Stimulated activated CD8-positive, alpha-beta memory T cell treated with anti-CD3 and anti-CD28 coated beads, Interleukin-15, amount 100 ng/mL, for 4 hours (primary cell): ENCODE results near the gene SLC39A9.
"Not testable (repeated sequence)": the region's sequence is repeated elsewhere in the genome, so short reads cannot be mapped to it uniquely, and the experiment has no call there.

Experiments
- DNase-seq, 2 donors: peaks; one replicate each; pipeline ENCODE4 v3.0.0-alpha.2; 2020; ENCODE audit warnings: low read depth in 2 of 2

SLC39A9 gene

DNA sequence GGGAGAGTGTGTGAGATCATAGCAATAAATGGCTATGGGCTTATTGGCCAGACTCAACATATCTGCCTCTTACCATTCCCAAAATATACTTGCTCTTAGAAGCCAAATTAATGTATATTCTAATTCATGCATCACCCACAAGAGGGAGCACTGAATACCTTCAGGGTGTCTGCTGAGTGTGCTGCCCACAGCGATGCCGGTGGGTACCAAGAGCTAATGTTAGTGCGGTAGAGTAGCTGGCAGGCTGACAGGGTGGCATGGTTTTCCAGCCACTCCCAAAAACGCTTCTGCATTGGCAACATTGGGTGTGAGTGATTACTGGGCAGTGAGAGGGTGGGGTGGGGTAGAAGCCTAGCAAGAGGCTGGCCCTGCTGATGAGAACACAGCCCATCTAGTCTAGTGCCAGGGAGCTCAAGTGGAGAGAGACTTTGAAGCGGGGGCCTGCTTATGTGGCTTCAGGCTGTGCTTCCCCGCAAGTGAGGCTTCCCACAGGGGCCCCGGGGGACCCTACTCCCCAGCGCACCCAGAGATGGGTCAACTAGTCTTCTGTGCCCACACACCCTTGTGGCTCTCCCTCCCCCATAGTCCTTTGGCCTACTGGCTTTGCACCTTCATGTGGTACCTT is 76.8 kb downstream of the SLC39A9 start:
- no peak for DNase-seq

DNA sequence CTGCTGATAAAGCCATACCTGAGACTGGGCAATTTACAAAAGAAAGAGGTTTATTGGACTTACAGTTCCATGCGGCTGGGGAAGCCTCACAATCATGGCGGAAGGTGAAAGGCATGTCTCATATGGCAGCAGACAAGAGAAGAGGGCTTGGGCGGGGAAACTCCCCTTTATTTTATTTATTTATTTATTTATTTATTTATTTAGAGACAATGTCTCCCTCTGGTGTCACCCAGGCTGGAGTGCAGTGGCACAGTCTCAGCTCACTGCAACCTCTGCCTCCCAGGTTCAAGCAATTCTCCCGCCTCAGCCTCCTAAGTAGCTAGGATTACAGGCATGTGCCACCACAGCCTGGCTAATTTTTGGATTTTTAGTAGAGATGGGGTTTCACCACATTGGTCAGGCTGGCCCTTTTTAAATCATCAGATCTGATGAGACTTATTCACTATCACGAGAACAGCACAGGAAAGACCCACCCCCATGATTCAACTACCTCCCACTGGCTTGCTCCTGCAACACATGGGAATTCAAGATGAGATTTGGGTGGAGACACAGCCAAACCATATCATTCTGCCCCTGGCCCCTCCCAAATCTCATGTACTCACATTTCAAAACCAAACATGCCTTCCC is 78.4 kb downstream of the SLC39A9 start:
- DNase-seq = not testable (repeated sequence)

DNA sequence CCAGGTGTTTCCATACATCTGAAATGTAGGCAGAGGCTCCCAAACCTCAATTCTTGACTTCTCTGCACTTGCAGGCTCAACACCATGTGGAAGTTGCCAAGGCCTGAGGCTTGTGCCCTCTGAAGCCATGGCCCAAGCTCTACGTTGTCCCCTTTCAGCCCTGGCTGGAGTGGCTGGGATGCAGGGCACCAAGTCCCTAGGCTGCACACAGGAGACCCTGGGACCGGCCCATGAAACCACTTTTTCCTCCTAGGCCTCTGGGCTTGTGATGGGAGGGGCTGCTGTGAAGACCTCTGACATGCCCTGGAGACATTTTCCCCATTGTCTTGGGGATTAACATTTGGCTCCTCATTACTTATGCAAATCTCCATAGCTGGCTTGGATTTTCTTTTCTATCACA is 79.6 kb downstream of the SLC39A9 start:
- DNase-seq = not testable (repeated sequence)

DNA sequence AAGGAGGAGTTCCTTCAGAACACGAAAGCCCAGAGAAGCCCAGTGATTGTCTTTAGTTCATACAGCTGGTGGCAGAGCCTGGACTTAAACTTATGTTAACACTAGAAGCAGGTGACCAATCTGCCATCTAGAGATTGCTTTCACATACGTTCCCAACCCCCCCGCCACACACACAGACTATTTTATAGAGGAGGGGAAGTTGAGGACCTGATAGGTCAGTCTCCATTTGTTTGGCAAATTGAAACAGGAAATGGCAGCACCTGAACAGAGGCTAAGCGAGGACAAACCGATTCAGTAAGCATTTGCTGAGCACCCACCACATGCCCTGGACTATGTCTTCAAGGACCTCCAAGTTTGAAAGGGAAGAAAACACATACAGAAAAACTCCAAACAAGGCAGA is 81.2 kb downstream of the SLC39A9 start:
- no peak for DNase-seq

DNA sequence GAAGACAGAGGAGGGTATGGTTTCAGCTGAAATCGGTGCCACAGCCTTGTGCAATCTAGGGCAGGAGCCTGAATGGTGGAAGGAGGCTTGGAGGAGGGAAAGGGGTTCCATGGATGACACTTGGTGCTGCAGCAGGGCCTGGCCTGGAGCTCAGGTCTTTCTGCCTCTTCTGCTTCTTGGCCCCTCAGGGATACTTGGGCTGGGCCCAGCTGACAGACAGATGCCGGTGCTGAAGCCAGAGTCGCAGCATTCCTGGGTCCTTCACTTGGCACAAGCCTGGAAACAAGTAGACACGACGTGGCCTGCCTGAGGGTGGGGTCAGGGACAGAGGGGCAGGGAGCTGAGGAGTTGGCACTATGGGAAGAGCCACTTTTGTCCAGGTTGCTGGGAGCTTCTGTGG is 81.6 kb downstream of the SLC39A9 start:
- no peak for DNase-seq

DNA sequence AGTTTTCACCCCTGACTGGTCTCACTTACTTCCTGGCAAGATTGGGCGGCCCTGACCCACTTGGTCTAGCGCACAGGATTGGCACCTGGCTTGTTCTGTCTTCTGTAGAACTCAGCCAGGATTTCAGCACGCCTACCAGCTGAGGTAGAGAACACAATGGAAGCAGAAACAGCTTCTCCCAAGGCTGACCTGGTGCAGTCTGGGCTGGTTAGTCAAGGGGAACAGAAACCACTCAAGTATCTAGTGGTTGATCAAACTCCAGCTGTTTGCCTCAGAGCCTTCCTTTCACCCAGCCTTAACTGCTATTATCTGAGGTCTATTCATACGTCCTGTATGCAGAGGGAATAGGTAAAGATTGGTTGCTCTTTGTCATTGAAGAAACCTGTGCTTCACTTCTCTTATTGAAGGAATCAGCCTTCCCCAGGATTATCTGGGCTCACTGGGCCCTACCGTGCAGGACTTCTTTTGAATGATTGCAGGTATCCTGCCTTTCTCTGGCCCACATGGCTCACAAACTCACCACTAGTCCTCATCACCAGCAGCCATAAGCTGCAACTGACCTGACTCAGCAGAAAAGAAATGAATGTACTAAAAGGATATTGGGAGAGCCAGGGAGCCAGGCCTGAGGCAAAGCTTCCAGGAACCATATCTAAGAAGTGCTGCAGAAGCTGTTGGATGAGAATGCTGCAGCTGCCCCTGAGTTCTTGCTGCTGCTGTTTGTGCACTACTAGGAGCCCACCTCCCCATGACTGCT is 83.5 kb downstream of the SLC39A9 start:
- DNase-seq = no peak

DNA sequence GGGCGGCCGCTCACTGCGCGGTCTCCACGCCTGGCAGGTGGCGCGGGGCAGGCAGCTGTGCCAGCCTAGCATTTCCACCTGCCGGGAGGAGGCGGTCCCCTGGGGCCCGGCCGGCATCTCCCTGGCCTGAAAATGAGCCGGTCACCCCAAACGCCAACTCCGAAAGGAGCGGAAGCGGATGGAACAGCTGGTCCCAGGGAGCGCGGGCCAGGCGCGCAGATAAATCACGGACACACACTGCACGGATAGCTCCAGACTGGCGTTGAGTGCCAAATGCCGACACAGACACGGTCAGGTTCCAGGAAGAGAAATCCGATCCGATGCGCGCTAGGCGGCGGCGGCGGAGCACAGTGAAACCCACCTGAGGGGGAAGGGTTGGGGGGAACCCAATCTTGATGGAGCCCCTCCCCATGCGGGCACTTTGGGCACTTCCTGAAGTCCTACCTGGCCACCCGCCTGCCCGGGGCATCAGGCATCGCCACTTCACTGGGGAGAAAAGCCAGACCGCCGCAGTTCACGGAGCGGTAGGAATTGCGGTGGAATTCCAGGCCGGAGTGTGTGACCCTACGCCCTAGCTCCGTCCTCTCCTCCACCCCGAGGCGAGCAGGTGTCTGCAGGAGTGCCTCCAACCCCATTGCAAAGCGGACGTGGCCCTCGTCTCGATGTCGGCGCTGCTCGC is 85.4 kb downstream of the SLC39A9 start:
- DNase-seq = no peak

DNA sequence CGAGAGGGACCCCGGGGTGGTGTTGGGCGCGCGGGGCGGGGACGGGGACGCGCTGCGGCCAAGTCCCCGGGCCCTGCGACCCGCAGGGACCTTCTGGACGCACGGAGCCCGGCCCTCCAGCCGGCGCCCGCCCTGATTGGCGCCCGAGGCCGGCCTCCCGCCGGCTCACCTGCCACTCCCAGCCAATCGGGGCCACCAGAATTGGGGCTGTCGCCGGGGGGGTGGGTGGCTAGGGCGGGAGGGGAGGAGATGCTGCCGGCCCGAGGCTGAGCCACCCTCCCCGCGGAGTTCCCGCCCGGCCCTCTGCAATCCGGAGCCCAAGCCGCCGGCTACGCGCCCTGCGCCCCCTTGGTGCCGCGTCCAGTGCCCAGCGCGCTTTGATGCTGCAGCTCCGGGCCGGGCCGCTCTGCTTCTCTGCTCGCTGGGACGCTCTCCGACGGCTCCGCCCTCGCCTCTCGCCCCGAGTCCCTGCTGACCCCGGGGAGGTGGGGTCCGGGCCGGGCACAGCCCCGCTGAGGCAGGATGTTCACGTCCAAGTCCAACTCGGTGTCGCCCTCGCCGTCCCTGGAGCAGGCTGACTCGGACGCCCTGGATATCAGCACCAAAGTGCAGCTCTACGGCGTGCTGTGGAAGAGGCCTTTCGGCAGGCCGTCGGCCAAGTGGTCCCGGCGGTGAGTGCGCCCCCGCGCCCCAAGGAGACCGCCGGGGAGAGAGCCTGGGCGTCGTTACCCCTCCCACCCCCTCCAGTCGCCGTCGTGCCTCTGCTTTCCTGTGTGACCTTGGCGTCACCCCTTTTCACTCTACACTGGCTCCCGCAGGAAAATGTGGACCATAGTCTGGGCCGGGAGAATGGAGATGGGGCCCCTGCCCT is 86.2 kb downstream of the SLC39A9 start, which contains the start of gene PLEKHD1:
Gene PLEKHD1 (plus strand): TSS at position 285 of the 871 bp plus-strand sequence. CDS start 238 bp downstream, at position 523.
- no peak for DNase-seq

DNA sequence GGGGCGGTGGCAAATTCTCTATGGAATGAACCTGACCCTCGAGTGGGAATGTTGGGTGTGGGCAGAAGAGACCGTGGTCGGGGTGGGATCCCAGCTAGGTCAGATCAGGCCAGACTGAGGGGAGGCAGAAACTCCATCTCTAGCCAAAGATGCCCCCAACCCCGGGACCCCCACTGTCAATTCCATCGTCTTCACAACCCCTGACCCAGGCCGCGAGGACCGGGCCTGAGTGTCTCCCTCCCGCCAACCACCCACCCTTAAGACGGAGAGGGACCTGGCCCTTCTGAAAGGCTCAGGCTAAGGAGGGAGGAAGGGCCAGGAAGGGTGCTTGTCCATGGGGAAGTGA is 86.8 kb downstream of the SLC39A9 start:
- DNase-seq = no peak

DNA sequence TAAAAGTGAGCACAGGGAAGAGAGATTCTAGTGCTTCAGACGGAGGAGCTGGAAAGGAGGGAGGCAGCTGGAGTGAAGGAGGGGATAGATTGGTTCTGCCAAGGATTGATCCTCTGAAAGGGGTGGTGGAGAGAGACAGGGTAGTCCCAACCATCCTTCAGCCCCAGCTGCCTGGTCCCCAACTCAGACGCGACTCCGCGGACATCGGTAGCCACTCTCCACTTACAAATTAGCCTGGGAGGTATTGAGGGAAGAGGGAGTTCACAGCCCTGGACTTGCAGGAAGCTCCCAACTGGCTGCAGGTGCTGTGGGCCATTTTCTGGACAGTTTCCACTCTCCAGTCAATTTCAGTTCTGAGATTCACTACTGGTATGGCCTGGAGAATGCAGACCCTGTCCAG is 87.2 kb downstream of the SLC39A9 start:
- no peak for DNase-seq

DNA sequence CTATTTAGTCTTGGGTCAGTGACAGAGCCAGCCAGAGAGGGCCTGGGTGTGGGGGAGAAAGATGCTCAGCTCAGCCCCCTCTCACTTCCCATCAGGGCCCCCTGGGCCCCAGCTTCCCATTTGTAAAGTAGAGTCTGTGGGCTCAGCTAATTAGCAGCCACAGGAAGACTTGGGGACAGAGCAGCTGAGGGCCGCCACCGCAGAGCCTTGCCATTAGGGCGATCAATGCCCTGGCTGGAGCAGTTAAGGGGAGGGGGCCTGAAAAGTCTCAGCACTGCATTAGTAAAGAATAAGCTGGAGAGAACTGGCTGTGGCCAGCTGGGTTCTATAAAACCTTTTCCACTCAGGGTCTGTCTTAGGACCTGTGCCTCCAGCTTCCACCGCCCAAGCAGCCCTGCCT is 88.7 kb downstream of the SLC39A9 start:
- no peak for DNase-seq

DNA sequence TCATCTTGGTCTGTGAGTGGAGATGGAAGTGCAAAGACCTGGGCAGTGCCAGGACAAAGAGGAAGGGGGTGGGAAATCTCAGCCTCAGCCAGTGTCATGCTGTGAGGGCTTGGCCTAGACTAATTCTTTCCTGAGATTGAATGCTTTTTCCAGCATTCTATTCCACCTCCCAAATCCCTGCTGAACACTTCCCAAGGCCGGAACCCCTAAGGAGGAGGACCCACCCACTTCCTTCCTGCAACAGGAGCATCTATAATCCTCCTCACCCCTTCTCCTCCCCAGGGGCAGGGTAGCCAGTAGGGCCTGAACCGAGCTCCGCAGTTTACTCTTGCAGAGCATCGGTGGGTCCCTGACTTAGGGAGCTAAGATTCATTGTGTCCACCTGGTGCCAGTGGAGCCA is 89.3 kb downstream of the SLC39A9 start:
- no peak for DNase-seq

DNA sequence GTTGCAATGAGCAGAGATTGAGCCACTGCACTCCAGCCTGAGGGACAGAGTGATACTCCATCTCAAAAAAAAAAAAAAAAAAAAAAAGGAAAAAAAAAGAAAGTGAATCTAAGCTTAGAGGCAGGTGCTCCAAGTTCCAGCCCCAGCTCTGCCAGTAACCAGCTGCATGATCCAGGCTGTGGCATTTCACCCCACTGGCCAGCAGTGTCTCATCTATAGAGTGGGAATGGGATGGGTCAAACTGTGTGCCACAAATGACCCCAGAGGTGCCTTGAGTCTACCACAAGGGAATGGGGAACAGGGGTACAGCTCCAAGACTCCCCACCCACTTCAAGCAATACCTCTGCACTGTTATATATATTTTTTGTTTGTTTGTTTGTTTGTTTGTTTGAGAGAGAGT is 91.0 kb downstream of the SLC39A9 start:
- no peak for DNase-seq

DNA sequence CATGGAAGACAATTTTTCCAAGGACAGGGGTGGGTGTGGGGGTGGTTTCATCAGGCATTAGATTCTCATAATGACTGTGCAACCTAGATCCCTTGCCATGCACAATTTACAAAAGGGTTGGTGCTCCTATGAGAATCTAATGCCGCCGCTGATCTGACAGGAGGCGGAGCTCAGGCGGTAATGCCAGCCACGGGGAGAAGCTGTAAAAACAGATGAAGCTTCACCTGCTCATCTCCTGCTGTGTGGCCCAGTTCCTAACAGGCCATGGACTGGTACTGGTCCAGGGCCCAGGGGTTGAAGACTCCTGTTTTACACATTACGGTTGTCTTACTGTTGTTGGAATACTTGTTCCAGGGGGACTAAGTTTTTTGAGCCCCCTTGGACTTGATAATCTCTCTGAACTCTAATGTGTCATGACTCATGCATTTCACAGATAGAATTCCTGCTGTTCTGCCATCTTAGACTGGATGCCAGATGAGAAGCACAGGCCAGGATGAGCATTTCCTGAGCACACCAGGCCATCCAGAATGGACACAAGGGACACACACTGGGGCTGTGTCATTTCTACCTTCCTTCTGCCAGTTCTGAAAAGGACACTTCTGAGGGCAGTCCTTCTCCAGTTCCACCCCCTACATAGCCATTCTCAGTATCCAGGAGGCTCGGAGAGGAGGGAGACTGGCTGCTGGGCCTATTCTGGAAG is 91.9 kb downstream of the SLC39A9 start:
- DNase-seq = no peak

DNA sequence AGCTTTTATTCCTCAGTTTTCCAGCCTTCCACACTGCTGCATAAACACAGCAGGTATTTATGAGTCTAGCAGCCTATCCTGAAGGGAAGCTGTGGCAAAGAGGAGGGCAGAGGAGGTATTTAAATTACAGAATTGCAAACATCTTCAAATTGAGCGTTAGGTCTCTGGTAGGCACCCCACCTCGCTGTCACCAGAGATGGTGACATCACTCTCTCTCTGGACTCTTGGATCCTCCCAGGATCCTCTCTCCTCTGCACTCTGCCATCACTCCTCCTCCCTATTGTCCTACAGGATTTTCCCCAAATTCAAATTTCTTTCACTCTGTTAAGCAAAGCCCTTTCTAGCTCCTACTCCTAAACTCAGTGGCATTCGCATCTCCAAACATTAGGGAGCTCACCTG is 92.7 kb downstream of the SLC39A9 start:
- no peak for DNase-seq

DNA sequence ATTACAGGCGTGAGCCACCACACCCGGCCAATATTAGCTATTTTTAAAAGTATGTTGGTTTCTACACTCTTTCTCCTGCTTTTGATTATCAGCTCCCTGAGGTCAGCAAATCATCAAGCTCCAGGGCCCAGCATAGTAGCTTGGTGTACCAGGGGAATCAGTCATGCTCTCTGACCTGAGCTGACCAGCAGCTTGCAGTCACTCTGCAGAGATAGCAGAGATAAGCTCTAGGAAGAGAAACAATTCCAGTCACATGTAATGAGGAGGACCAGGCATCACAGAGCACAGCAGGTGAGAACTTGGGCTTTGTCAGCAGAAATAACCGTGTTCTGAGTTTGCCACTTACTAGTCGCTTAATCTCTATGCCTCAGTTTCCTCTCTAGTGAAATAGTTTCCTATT is 94.5 kb downstream of the SLC39A9 start:
- DNase-seq = no peak

DNA sequence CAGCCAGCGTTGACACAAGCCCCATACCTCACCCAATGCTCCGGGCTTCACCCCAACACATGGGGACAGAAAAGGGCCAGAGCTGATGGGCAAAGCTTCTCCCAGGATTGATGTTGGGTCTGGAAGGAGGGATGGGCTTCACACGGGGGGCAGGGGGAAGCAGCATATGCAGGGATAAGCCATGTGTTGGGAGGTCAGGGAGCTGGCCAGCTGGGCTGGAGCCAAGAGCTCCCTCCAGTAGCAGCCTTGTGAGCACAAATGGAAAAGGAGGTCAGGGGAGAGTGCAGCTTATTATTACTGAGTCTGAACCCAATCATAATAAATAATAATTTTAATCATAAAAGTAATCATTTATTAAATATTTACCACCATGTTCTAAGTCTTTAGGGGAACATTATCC is 95.3 kb downstream of the SLC39A9 start:
- DNase-seq = no peak

DNA sequence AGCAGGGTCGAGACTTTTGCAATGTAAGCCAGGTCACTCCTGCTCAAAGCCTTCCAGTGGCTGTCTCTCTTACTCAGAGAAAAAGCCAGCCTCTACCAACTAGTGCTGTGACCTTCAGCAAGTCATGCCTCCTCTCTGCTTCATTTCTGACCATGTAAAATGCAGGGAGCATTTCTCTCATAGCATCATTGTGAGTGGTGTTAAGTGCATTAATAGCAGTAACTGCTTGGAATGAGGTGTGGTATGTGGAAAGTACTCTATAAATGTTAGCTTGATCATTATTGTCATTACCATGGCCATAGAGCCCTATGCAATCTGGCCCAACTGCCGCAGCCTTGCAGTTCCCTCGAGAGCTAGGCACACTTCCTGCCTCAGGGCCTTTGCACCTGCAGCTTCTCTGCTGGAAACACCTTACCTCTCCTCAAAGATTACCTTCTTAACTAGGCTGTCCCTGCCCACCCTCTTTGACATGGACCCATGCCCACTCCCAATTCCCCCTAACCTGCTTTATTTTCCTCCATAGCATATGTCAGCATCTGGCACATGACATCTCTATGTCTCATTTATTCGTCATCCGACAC is 96.9 kb downstream of the SLC39A9 start:
- no peak for DNase-seq

DNA sequence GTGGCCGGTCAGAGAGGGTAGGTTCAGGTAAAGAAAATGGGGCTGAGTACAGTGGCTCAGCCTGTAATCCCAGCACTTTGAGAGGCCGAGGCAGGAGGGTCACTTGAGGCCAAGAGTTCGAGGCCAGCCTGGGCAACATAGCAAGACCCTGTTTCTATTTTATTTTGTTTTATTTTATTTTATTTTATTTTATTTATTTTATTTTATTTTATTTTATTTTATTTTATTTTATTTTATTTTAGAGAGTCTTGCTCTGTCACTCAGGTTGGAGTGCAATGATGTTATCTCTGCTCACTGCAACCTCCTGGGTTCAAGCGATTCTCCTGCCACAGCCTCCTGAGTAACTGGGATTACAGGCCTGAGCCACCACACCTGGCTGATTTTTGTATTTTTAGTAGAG is 99.4 kb downstream of the SLC39A9 start:
- DNase-seq = not testable (repeated sequence)

DNA sequence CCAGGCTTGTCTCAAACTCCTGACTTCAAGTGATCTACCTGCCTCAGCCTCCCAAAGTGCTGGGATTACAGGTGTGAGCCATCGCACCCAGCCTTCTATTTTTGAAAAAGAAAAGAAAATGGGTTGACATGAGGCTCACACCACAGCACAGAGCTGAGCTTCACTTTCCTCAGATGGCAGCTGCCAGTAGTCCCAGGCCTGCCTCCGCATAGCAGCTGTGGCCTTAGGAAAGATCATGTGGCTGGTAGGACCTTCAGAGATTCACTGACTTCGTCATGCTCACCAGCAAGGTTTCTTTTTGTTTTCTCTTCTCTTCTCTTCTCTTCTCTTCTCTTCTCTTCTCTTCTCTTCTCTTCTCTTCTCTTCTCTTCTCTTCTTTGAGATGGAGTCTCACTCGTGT is 99.8 kb downstream of the SLC39A9 start:
- DNase-seq = not testable (repeated sequence)

DNA sequence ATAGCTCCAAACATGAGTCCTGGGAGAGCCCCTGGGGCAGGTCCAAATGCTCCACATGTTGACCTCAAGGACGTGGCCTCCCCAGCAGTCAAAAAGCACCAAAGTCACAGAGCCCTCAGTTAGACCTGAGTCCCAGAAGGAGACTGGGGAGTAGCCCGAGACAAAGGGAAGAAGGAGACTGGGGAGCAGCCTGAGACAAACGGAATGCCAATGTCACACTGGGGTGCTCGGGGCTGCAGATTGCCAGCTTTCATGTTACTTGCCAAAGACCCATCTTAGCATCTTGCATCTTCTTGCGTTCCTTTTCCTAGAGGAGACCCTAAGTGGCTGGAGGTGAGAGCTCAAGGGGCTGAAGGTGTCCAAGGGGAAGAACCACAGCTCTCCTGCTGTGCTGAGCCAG is 100.9 kb downstream of the SLC39A9 start:
- DNase-seq = no peak
